IPS DF 4.7 (cell line): Measurements from ENCODE around the gene SNAP29.
"Not testable (repeated sequence)": the region's sequence is repeated elsewhere in the genome, so short reads cannot be mapped to it uniquely, and the experiment has no call there.

ENCODE experiments used
- DNase-seq: peaks from one replicate; pipeline ENCODE4 v3.0.0-alpha.2; 2013; ENCODE audit warnings: low spot score; ENCODE audit errors: extremely low read depth

The SNAP29 gene

GRCh38 chr22:20858615-20859416 is at the start of gene SNAP29, which contains the start of gene PI4KA:
TSS of gene SNAP29 (plus strand) at chr22:20859007. CDS start at chr22:20859111, 104 bp downstream.
TSS of gene PI4KA (minus strand) at chr22:20858811. CDS start at chr22:20858725, 86 bp downstream.
- DNase-seq: peak; percentile 64

GRCh38 chr22:20809538-20810185 is 49.1 kb upstream of the SNAP29 start:
- DNase-seq: no peak

GRCh38 chr22:20810645-20811044 is 48.2 kb upstream of the SNAP29 start:
- DNase-seq: no peak

GRCh38 chr22:20811171-20811570 is 47.6 kb upstream of the SNAP29 start:
- no peak for DNase-seq

- DNase-seq: no peak
These were observed 46.7 kb upstream of the SNAP29 start for GRCh38 chr22:20811971-20812660.

GRCh38 chr22:20813056-20813455 is 45.8 kb upstream of the SNAP29 start:
- DNase-seq: no peak

GRCh38 chr22:20814221-20814808 is 44.5 kb upstream of the SNAP29 start:
- no peak for DNase-seq

- DNase-seq: no peak
These were observed 43.2 kb upstream of the SNAP29 start for GRCh38 chr22:20815477-20816050.

- DNase-seq: no peak
These were observed 42.2 kb upstream of the SNAP29 start for GRCh38 chr22:20816559-20816958.

GRCh38 chr22:20818471-20818870 is 40.3 kb upstream of the SNAP29 start:
- no peak for DNase-seq

GRCh38 chr22:20819471-20819870 is 39.3 kb upstream of the SNAP29 start:
- DNase-seq: no peak

GRCh38 chr22:20821717-20822239 is 37.0 kb upstream of the SNAP29 start:
- not testable (repeated sequence) for DNase-seq

- DNase-seq: no peak
These were observed 36.6 kb upstream of the SNAP29 start for GRCh38 chr22:20822240-20822639.

- DNase-seq: no peak
These were observed 35.5 kb upstream of the SNAP29 start for GRCh38 chr22:20823264-20823663.

- not testable (repeated sequence) for DNase-seq
These were observed 33.6 kb upstream of the SNAP29 start for GRCh38 chr22:20825216-20825615.

GRCh38 chr22:20825624-20826023 is 33.2 kb upstream of the SNAP29 start:
- no peak for DNase-seq

GRCh38 chr22:20826373-20827152 is 32.2 kb upstream of the SNAP29 start:
- DNase-seq: not testable (repeated sequence)

GRCh38 chr22:20829491-20830134 is 29.2 kb upstream of the SNAP29 start:
- no peak for DNase-seq

GRCh38 chr22:20833225-20833665 is 25.6 kb upstream of the SNAP29 start:
- DNase-seq: no peak

- DNase-seq: no peak
These were observed 24.6 kb upstream of the SNAP29 start for GRCh38 chr22:20834206-20834605.
